Measurements from ENCODE around the gene CMIP. TPM values are rescaled to one million over a fixed set of nuclear protein-coding genes. Genes with fewer than 3 reads are reported as not detected.
"Not testable (repeated sequence)": the region's sequence is repeated elsewhere in the genome, so short reads cannot be mapped to it uniquely, and the experiment has no call there.

The CMIP gene
- total RNA-seq, 1 donor from 2014 or later: 11.1 TPM

DNA sequence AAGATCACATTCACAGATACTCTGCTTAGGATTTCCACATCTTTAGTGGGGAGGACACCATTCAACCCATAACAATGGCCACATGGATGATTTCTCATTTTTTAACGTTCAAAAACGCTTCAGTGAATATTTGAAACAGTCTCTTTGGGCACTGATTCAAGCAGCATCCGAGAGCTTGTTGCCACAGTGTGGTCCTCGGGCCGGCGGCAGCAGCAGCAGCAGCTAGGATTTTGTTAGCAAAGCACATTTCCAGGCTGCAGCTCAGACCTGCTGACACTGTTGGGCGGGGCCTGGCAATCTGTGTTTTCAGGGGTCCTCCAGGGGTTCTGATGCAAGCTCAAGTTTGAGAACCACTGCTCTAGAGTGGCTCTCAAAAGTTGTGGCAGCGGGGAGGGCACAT is 27.9 kb upstream of the CMIP start:
- intact Hi-C loops (cut with DNase I): no loop called here
- DNase-seq (no peak), ATAC-seq (ENCODE audit: poor library complexity) (no peak)

DNA sequence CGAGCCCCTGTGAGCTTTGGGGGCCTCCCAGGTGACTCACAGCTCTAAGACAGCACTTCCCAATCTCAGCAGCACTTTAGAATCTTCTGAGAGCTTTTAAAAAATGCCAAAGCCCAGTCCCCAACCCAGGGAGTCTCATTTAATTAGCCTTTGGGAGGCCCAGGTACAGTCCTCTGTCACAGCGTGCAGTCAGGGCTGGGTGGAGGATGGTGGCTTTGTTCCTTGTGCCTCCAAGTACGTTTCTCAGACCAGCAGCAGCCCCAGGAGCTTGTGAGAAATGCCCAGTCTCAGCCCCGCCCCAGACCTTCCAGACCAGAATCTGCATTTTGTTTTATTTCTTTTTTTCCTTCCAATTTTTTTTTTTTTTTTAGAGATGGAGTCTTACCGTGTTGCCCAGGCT is 27.4 kb upstream of the CMIP start:
- intact Hi-C loops (cut with DNase I): no loop called here
- DNase-seq (no peak), ATAC-seq (ENCODE audit: poor library complexity) (no peak)

DNA sequence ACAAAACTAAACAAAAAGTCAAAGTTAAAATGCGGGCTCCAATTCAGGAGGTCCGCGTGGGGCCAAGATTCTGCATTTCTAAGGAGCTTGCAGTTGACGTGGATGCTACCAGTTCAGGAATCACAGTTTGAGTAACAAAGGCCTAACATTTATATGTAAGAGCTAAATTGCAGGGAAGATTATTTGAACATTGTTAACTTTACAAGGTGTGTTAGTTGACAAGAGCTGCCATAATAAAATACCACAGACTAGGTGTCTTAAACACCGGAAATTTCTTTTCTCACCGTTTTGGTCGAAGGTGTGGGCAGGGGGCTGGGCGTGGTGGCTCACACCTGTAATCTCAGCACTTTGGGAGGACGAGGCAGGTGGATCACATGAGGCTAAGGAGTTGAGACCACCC is 24.8 kb upstream of the CMIP start:
- intact Hi-C loops (cut with DNase I): no loop called here
- no peak for DNase-seq
- no peak for ATAC-seq (ENCODE audit: poor library complexity)

DNA sequence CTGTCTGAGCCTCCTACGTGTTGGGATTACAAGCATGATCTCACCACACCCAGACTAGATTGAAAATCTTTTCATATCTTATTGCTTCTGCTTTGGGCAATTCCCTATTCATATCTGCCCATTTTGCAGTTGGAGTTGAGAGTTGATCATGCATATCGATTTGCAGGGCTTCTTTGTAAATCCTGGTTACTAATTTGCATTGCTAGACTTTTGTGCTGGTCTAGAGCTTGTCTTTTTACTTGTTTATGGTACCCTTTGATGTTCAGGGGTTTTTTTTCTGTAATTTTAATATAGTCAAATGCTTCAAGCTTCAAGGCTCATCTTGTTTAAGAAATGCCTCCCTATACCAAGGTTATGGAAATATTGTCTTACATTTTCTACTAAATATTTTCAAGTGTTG is 23.5 kb upstream of the CMIP start:
- intact Hi-C loops (cut with DNase I): no loop called here
- DNase-seq (no peak), ATAC-seq (ENCODE audit: poor library complexity) (no peak)

DNA sequence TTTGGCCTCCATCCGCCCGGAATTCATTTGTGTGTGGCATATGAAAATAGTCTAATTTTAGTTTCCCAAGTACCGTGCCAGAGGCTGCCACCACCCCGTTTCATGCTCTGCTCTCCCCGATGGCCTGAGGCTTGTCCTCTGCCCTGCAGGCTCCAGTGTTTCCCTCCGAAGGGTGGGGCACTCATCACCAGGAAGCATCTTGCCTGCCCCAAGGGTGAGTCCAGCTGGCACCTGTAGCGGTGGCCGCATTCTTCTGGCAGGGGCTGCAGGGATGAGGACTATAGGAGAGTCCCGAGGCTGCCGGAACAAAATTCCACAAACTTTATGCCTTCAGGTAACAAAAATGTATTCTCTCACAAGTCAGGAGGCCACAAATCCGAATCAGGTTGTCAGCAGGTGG is 23.1 kb upstream of the CMIP start:
- no peak for DNase-seq
- no peak for ATAC-seq (ENCODE audit: poor library complexity)
- intact Hi-C loops (cut with DNase I): no loop called here

DNA sequence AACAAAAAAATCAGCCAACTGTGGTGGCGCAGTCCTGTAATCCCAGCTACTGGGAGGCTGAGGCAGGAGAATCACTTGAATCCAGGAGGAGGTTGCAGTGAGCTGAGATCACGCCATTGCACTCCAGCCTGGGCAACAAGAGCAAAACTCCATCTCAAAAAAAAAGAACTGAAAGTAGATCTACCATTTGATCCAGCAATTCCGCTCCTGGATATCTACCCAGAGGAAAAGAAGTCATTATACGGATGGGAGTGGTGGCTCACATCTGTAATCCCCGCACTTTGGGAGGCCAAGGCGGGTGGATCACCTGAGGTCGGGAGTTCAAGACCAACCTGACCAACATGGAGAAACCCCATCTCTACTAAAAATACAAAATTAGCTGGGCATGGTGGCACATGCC is 22.5 kb upstream of the CMIP start:
- intact Hi-C loops (cut with DNase I); ATAC-seq (ENCODE audit: poor library complexity); DNase-seq: not testable (repeated sequence)

DNA sequence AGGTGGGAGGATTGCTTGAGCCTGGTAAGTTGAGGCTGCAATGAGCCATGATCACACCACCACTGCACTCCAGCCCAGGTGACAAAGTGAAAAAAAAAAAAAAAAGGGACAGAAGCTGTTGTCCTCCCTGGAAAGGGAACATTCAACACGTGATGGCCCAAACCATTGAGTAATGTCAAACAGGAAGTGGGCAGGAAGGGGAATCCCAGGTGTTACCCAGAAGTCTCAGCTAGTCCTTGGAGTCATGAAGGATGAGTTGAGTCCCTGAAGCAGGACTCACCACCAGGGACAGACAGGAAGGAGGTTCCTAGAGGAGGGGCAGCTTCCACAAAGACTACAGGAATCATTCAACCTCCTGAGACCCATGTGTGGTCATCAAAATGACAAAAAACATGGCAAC is 19.8 kb upstream of the CMIP start:
- DNase-seq: no peak
- ATAC-seq (ENCODE audit: poor library complexity): no peak
- intact Hi-C loops (cut with DNase I): no loop called here

DNA sequence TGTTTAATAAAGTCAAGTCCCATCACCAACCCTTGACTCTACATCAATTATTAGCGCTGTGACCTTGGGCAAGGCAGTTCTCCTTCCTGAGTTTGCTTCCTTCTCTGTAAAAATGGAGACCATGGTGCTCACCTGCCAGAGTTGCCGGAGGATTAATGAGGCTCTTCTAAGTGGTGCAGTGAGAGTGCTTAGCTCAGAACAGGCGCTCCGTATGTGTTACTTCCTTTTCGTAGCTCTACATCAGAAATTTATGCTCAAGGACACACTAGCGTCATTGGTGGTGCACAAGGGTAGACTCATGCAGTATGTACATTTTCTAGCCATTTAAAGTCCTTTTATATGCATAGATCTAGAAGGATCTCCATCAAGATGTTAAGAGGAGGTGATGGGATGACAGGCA is 17.4 kb upstream of the CMIP start:
- no peak for DNase-seq
- intact Hi-C loops (cut with DNase I): no loop called here
- no peak for ATAC-seq (ENCODE audit: poor library complexity)

DNA sequence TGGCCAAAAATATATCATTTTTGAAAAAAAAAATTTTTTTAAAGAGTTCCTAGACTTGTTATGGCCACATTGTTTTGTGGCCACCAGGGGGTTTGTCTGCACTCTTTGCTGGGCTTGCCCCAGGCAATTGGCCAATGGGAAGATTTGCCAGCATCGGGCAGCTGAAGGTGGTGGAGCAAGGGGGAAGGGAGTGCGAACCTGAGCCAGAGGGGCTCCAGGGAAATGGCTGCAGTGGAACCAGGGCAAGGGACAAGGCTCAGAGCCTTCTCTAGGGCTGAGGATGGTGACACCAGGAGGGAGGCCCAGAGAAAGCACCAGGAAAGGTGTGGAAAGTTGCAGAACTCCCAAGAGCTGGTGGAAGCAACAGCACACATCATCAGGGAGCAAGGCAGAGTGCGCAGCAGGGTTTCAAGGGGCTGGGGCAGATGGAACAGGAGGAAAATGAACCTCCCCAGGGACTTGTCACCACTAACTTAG is 15.5 kb upstream of the CMIP start:
- ATAC-seq (ENCODE audit: poor library complexity) (no peak), DNase-seq (peak; percentile 59)
- intact Hi-C loops (cut with DNase I): no loop called here

DNA sequence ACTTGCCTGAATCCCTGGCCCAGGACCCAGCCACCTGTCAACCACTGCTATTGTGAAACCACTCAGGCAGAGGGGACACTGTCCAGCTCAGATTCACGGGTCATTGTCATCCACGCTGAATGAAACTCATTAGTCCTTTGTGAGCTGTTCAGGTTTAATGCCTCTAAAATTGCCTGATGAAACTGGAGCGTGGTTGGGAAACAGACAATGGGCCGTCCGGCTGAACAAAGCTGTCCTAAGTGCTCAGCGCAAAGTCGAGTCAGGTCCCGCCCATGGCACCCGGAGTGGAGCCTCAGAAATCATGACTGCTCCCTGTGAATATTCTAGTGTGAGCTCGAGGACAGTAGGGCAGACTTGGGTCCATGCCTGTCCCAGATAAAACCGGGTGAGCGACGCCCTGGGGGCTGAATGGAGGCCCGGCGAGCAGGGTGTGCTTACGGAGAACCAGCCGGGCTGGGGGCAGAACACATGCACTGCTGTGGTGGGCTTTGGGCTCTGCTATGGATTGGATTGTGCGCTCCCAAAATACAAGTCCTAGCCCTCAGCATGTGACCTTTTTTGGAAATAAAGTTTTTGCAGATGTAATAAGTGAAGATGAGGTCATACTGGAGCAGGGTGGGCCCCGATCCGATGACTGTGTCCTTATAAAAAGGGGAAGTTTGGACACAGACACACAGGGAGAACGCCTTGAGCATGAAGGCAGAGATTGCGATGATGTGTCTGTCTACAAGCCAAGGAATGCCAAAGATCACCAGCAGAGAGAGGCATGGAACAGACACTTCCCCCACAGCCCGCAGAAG is 12.9 kb upstream of the CMIP start:
- peak; percentile 81 for ATAC-seq (ENCODE audit: poor library complexity)

DNA sequence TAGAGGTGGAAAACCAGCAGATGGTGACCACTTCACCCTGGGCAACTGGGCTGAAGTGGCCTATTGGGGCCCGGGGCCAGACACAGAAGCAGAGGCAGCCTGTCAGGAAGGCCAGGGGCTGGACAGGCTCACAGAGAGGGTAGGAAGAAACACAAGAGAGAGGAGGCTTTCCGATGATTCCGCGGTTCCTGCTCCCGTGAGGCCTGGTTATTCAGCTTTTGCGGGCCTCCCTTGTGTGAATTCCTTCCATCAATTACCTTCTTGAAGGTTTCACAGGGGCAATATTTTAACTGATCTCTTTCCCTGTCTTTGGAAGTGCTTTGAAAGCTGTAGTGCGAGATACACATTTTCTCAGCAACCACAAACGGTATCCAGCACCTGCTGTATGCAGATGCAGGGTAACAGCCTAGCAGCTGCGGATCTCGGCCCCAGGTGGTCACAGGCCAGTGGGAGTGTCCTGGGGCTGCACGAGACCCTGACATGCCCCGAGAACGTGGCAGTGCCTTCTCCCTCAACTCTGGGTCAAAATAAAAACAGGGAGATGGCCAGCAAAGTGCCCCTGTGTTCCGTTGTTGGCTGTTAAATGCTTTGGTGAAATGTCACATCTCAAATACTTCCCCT is 11.6 kb upstream of the CMIP start:
- no peak for DNase-seq

More for the DNA sequence above, 12.9 kb upstream of the CMIP start:
- intact Hi-C loops (cut with DNase I): no loop called here
- no peak for DNase-seq

DNA sequence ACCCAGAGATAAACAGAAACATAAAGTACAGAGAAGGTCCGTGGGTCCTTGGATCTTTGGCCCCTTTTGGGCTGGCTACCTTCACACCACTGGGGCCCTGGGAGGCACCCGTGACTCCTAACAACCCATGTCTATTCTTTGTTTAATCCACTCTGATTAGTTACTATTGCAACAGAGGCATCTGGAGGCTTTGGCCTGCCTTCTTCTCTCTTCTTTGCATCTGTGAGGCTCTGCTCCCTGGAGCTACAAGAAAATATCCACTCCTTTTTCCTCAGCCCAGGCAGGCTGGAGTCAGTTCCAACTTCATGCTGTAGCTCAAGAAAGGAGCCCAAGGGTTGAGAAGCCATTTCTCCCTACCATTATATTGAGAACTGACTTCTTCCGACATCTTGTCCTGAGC is 9.5 kb upstream of the CMIP start:
- no peak for ATAC-seq (ENCODE audit: poor library complexity)
- no peak for DNase-seq
- intact Hi-C loops (cut with DNase I): no loop called here

More for the DNA sequence above, 11.6 kb upstream of the CMIP start:
- no peak for ATAC-seq (ENCODE audit: poor library complexity)
- intact Hi-C loops (cut with DNase I): no loop called here

DNA sequence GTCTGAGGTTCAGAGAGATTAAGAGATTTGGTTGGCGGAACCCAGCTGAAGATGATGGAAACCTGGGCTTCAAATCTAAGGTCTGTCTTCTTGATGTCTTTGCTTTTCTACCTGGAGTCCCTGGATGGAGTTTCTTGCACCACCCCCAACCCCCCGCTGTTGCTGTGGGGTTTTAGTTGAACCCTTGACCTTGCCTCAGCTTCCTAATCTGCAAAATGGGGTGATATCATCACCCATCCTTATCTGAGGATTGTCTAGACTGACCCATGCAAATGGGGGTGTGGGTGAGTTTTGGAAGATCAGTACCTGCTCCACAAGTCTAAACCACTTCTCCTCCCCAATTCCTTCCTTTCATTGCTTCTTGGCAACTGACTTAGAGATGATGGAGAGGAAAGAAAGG is 9.0 kb upstream of the CMIP start:
- intact Hi-C loops (cut with DNase I): no loop called here
- ATAC-seq (ENCODE audit: poor library complexity): no peak
- no peak for DNase-seq

DNA sequence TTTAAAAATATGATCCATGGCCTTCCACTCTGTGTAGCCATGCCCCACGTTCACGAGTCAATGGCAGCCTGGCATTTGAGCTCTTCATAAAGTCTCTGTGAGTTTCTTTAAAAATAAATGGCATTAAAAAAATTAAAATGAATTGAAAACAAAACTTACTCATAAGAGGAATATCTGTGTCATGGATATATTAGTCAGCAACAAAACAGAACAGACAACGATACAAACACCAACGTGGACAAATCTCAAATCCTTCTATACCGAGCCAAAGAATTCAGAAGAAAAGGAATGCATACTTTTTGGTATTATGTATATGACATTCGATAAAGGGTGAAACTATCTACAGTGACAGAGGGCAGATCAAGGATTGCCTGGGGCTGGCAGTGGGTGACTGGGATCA is 8.2 kb upstream of the CMIP start:
- intact Hi-C loops (cut with DNase I): no loop called here
- no peak for DNase-seq
- no peak for ATAC-seq (ENCODE audit: poor library complexity)

DNA sequence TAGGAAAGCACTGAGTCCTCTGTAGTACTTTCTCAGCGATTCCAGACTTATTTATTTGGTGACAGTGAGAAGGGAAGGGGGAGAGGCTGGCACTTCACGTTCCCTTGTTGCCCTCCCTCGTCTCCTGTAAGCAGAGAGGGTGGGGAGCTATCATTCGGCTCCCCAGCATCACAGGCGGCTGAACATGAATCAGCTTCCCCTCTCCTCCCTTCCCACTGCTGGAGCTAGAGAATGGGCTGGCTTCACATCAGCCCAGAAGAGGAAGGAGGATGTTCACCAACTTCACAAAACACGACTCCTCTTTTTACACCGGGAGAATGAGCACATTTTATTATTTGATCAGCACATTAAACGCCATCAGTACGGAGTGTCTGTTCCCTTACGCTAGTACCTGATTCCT is 6.7 kb upstream of the CMIP start:
- ATAC-seq (ENCODE audit: poor library complexity): no peak
- intact Hi-C loops (cut with DNase I): no loop called here
- DNase-seq: no peak

DNA sequence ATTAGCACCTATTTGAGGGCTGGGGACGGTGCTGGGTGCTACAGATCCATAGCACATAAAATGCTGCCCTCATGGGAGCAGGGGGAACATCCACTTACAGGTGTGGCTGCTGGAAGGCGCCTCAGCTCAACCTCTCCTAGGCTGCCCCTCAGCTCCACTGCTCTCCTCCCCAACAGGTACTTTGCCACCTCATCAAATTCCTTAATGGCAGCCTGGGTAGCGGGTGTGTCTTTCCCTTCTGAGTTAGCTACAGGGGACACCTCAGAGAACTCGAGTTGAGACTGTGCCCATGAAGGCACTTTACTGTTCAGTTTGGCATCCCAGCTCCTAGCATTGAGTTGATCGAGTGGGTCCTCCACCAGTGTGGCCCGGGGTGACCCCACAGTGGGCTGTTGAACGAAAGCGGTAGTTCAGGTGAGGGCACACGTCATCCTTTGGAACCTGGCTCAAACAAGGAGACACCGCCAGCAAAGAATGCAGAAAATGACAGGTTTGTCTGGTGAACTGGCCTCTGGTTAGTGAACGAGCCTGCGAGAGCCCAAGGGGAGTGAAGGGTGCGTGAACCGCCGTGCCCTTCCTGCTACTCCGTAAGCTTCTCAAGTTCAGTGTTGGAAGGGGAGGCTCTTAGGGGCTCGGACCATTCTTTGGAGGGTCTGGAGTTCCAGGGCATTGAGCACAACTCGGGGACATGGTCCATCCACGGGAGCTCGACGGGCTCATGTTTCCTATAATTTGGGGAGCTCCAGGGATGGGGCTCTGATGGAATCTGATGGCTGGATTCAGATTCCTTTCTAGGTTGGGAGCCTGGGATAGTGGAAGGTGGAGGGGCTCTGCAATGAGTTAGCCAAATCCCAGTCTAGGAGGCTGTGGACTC is 3.5 kb upstream of the CMIP start:
- DNase-seq: no peak
- intact Hi-C loops (cut with DNase I): no loop called here
- ATAC-seq (ENCODE audit: poor library complexity): no peak

DNA sequence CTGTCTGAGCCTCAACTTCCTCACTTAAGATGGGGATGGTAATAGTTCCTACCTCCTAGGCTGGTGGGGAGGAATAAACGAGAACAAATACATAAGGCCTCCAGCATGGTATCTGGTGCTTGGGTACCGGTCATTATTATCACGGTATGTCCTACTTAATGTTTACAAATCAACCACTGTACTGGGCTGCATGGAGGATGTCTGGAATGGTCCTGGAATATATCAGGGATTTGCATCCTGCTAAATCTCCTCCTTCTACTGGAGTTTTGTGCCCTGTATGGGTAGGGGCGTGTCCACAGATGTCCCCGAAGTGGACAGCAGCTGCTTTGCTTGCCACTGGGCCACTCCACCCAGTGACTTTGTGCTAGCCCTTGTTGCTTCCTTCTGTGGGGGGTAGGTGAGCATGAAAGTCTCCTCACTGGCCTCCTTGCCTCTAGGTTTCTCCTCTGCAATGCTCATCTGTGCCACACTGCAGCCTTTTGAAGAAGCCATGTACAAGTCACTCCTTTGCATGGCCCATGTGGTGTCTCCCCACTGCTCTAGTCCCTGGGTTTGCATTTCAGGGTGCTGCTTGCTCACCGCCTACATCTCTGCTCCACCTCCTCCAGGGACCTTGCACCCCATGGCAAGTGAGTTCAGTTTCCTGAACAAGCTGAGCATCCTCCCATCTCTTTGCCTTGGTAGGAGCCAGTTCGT is 2.2 kb upstream of the CMIP start:
- intact Hi-C loops (cut with DNase I): no loop called here
- DNase-seq (no peak), ATAC-seq (ENCODE audit: poor library complexity) (no peak)

DNA sequence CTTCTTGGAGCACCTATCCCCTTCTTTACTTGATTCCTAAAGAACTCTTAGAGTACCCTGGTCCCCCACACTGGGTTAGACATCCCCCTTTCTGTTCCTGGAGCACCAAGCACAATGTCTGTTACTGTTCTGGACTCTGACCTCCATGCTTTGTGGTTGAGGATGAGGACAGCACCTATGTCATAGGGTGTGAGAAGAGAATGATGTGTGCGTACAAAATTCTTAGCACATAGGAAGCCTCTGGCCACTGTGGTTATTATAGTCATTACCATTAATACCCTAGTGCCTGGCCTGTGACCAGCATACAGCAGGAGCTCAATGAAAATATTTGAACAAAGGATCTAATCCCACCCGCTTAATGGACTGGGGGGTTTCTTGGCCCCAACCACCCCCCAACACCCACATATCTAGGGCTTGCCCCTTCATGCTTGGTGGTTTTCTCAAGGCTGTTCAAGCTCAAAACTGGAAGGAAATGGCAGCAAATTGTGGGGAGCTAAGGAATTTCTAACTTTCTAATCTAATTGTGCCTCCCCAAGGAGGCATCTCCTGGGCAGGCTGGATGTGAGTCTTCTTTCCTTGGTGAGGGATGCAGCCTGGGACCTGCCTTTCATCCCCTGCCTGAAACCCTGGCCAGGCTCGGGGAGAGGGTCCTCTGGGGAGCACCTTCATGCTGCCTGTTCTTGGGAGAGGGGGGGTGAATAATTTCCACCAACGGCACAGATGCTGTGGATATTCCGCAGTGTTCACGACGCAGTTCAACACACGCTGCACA is 1.5 kb upstream of the CMIP start:
- ATAC-seq (ENCODE audit: poor library complexity): no peak
- no peak for DNase-seq
- intact Hi-C loops (cut with DNase I): no loop called here
